GM19099 (cell line): ENCODE data around the gene PRKCA.

ENCODE experiments used
- POLR2A ChIP-seq: IDR thresholded peaks from 3 replicates; pipeline ENCODE4 v1.6.1; 2011; ENCODE audit warnings: low read depth; ENCODE audit not compliant: insufficient read length; ENCODE audit errors: extremely low read depth

The PRKCA gene

GRCh38 chr17:66462010-66462409 lies 159.6 kb downstream of the PRKCA start:
- TF ChIP-seq POLR2A: no peak

- TF ChIP-seq POLR2A: no peak
Observed at GRCh38 chr17:66464921-66465320, 162.5 kb downstream of the PRKCA start.

- TF ChIP-seq POLR2A: no peak
Observed at GRCh38 chr17:66465701-66466100, 163.3 kb downstream of the PRKCA start.

GRCh38 chr17:66466106-66466820 lies 163.8 kb downstream of the PRKCA start:
- TF ChIP-seq POLR2A: no peak

GRCh38 chr17:66466840-66467367 lies 164.5 kb downstream of the PRKCA start:
- TF ChIP-seq POLR2A: no peak

GRCh38 chr17:66467766-66468165 lies 165.4 kb downstream of the PRKCA start:
- TF ChIP-seq POLR2A: no peak

- no peak for TF ChIP-seq POLR2A
Observed at GRCh38 chr17:66468241-66469087, 166.1 kb downstream of the PRKCA start.

GRCh38 chr17:66469088-66469442 lies 166.7 kb downstream of the PRKCA start:
- no peak for TF ChIP-seq POLR2A

GRCh38 chr17:66469461-66469860 lies 167.0 kb downstream of the PRKCA start:
- TF ChIP-seq POLR2A: no peak

- TF ChIP-seq POLR2A: no peak
Observed at GRCh38 chr17:66469890-66470289, 167.5 kb downstream of the PRKCA start.

GRCh38 chr17:66472123-66472522 lies 169.7 kb downstream of the PRKCA start:
- TF ChIP-seq POLR2A: no peak

- TF ChIP-seq POLR2A: no peak
Observed at GRCh38 chr17:66474258-66474657, 171.8 kb downstream of the PRKCA start.

- no peak for TF ChIP-seq POLR2A
Observed at GRCh38 chr17:66474806-66475497, 172.5 kb downstream of the PRKCA start.

- TF ChIP-seq POLR2A: no peak
Observed at GRCh38 chr17:66476014-66476413, 173.6 kb downstream of the PRKCA start.

GRCh38 chr17:66477615-66478283 lies 175.3 kb downstream of the PRKCA start:
- no peak for TF ChIP-seq POLR2A
